K562 (cell line): ENCODE data around the gene CLTA. TPM values are rescaled to one million over a fixed set of nuclear protein-coding genes. Genes with fewer than 3 reads are reported as not detected.

Experiments used
- BHLHE40 ChIP-seq: IDR thresholded peaks from 2 replicates; pipeline ENCODE4 v1.6.1; 2011; ENCODE audit warnings: low read length, improper control_type of control experiment
- BRCA1 ChIP-seq, 2 experiments: fragments of 450-650 bp in 1 of 2; sonication (generic) in 1 of 2; formaldehyde crosslinking in 1 of 2; IDR thresholded peaks; 2 replicates each; pipeline versions ENCODE4 v1.5.0 to v1.6.1; 2017 to 2020; ENCODE audit warnings: mild to moderate bottlenecking in 1 of 2, missing genetic modification reagents in 1 of 2
- EZH2 ChIP-seq: IDR thresholded peaks from 2 replicates; pipeline ENCODE4 v1.6.1; 2012; ENCODE audit warnings: low read depth, mild to moderate bottlenecking, inconsistent platforms, low read length, borderline replicate concordance
- FOXJ2 ChIP-seq: fragments of 200-800 bp; sonication (Bioruptor generic); IDR thresholded peaks from 2 replicates; pipeline ENCODE4 v1.6.1; 2016; ENCODE audit warnings: missing genetic modification characterization, missing compliant biosample characterization
- MEF2D ChIP-seq: conservative IDR thresholded peaks from 2 replicates; pipeline ENCODE4 v1.6.1; 2016; ENCODE audit warnings: low read depth, missing genetic modification characterization, missing compliant biosample characterization
- MTF1 ChIP-seq: fragments of 250-450 bp; sonication (Bioruptor Pico); IDR thresholded peaks from 2 replicates; pipeline ENCODE4 v1.9.0; 2021; ENCODE audit warnings: moderate library complexity, mild to moderate bottlenecking, inconsistent platforms, borderline replicate concordance
- PHTF2 ChIP-seq: fragments of 250-450 bp; sonication (Bioruptor Pico); IDR thresholded peaks from 2 replicates; pipeline ENCODE4 v1.5.0; 2021; ENCODE audit warnings: mild to moderate bottlenecking
- PYGO2 ChIP-seq: fragments of 450-650 bp; IDR thresholded peaks from 2 replicates; pipeline ENCODE4 v1.6.1; 2016; ENCODE audit warnings: mild to moderate bottlenecking, missing genetic modification characterization, moderate library complexity, missing compliant biosample characterization
- RFX5 ChIP-seq: IDR thresholded peaks from 2 replicates; pipeline ENCODE4 v1.6.1; 2011; ENCODE audit warnings: low read depth, mild to moderate bottlenecking, improper control_type of control experiment, low read length
- SAFB2 ChIP-seq: fragments of 200-400 bp; formaldehyde crosslinking; IDR thresholded peaks from 2 replicates; pipeline ENCODE4 v1.6.1; 2018; ENCODE audit warnings: borderline replicate concordance, low read length, low read depth, moderate library complexity; ENCODE audit not compliant: severe bottlenecking
- SIN3A ChIP-seq, 2 experiments: fragments of 150-350 bp in 1 of 2; IDR thresholded peaks; 2 replicates each; pipeline ENCODE4 v1.6.1; 2011 to 2016; ENCODE audit warnings: borderline replicate concordance in 2 of 2, low read depth in 2 of 2, low read length in 2 of 2, mild to moderate bottlenecking in 2 of 2, moderate library complexity in 2 of 2; ENCODE audit not compliant: control insufficient read depth in 1 of 2
- ZKSCAN3 ChIP-seq: fragments of 250-450 bp; sonication (Bioruptor Pico); IDR thresholded peaks from 2 replicates; pipeline ENCODE4 v1.4.0; 2020
- ZNF23 ChIP-seq: fragments of 250-450 bp; sonication (Bioruptor Pico); IDR thresholded peaks from 2 replicates; pipeline ENCODE4 v1.4.0; 2020; ENCODE audit warnings: mild to moderate bottlenecking
- ZNF232 ChIP-seq: sonication (generic); formaldehyde crosslinking; IDR thresholded peaks from 2 replicates; pipeline ENCODE4 v1.8.0; 2022; ENCODE audit warnings: mild to moderate bottlenecking, missing genetic modification reagents
- ZNF253 ChIP-seq: fragments of 250-450 bp; sonication (Bioruptor Pico); conservative IDR thresholded peaks from 2 replicates; pipeline ENCODE4 v1.6.1; 2021; ENCODE audit warnings: mild to moderate bottlenecking
- ZNF431 ChIP-seq: sonication (generic); formaldehyde crosslinking; IDR thresholded peaks from 2 replicates; pipeline ENCODE4 v1.8.0; 2022; ENCODE audit warnings: mild to moderate bottlenecking, missing genetic modification reagents
- ZNF76 ChIP-seq: fragments of 250-450 bp; sonication (Bioruptor Pico); IDR thresholded peaks from 2 replicates; pipeline ENCODE4 v1.4.0; 2020; ENCODE audit warnings: mild to moderate bottlenecking, moderate library complexity, borderline replicate concordance
- ZNF785 ChIP-seq: fragments of 250-450 bp; sonication (Bioruptor Pico); IDR thresholded peaks from 2 replicates; pipeline ENCODE4 v1.4.0; 2020; ENCODE audit warnings: mild to moderate bottlenecking
- ZSCAN29 ChIP-seq: fragments of 450-650 bp; IDR thresholded peaks from 2 replicates; pipeline ENCODE4 v1.6.1; 2017
- polyA plus RNA-seq, 8 experiments: library from polyadenylated mRNA; depleted of rRNA in 4 of 8; stranded (reverse) in 5 of 8; unstranded in 3 of 8; fragments of >200 nt; fragmentation: Nextera tagmentation in 2 of 8; fragmentation: Illumina TruSeq in 1 of 8; extraction: Ambion mirVana in 2 of 8; extraction: Trizol in 1 of 8; gene quantifications; 2 replicates each; pipeline versions ENCODE4 v1.2.1 to v1.2.3, GENCODE V29; 2011 to 2014; ENCODE audit warnings: inconsistent platforms in 1 of 8, missing spikeins in 1 of 8
- total RNA-seq, 7 experiments: library from RNA; depleted of rRNA in 6 of 7; stranded (reverse); fragments of >200 nt in 6 of 7; fragmentation: Illumina TruSeq in 2 of 7; extraction: Trizol in 2 of 7; gene quantifications; 2 replicates each; pipeline versions ENCODE4 v1.2.1 to v1.2.3, GENCODE V29; 2011 to 2021; ENCODE audit warnings: low replicate concordance in 1 of 7
- TF ChIP-seq, protein P1 (sequence below): fragments of 450-650 bp; formaldehyde crosslinking; IDR thresholded peaks from 2 replicates; pipeline ENCODE4 v1.4.0; 2022; ENCODE audit warnings: missing genetic modification characterization
- TF ChIP-seq, protein P2 (sequence below), 2 experiments: fragments of 450-650 bp in 1 of 2; sonication (generic) in 1 of 2; formaldehyde crosslinking in 1 of 2; IDR thresholded peaks in 1 of 2; conservative IDR thresholded peaks in 1 of 2; 2 replicates each; pipeline versions ENCODE4 v1.6.1 to v1.8.1; 2016 to 2023; ENCODE audit warnings: mild to moderate bottlenecking in 2 of 2, moderate library complexity in 2 of 2, inconsistent platforms in 1 of 2, missing genetic modification reagents in 1 of 2
- TF ChIP-seq, protein P3 (sequence below), 3 experiments: fragments of 200-800 bp in 1 of 3; fragments of 250-450 bp in 1 of 3; fragments of 450-650 bp in 1 of 3; sonication (Bioruptor Pico) in 1 of 3; sonication (Bioruptor generic) in 1 of 3; formaldehyde crosslinking in 1 of 3; IDR thresholded peaks; 2 replicates each; pipeline versions ENCODE4 v1.6.1 to v1.8.0; 2016 to 2022; ENCODE audit warnings: mild to moderate bottlenecking in 2 of 3, missing genetic modification characterization in 2 of 3, missing compliant biosample characterization in 1 of 3, moderate library complexity in 1 of 3

Gene CLTA
- total and polyA plus RNA-seq, 9 of the 15 experiments (the other 6 are each of a cell fraction or from before 2014, with no cell fraction given), result 37.8 to 219 (median 144) TPM

DNA sequence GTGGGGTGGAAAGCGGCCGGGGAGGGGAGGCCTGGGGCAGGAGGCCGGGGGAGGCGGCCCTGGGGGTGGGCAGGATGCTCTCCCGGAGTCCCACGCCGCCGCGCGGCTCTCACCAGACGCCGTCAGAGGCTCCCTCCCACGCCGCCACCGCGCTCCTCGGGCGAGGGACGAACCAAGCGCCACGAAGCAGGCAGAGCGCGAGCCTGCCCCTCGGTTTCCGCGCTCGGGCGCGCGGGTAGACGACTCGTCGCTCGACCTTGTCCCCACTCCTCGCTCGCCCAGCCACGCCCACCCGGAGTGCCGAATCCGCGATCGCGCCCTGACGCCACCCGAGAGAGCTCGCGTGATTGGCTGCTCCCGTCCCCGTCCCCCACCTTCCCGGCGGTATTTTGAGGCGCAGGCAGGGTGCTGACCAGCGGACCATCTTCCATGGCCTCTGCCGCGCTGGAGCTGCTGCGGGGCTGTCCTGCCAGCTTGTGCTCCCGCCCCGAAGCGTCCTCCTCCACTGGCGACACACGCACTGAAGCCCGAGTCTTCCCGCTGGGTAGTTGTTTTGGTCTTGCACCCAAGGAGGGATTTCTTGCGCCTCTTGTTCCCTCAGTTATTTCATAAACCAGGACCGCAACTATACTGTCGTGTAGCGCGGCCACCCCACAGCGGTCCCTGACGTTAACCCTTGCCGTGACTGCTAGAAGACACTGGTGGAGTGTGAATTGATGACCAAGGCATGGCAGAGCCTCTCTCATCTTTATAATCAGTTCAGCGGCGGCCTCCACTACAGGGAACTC is 67.7 kb downstream of the CLTA start, which contains the start of gene GNE (continued):
- TF ChIP-seq, protein P1, sequence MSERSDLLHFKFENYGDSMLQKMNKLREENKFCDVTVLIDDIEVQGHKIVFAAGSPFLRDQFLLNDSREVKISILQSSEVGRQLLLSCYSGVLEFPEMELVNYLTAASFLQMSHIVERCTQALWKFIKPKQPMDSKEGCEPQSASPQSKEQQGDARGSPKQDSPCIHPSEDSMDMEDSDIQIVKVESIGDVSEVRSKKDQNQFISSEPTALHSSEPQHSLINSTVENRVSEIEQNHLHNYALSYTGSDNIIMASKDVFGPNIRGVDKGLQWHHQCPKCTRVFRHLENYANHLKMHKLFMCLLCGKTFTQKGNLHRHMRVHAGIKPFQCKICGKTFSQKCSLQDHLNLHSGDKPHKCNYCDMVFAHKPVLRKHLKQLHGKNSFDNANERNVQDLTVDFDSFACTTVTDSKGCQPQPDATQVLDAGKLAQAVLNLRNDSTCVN (CRISPR knock-in tag), result no peak
- TF ChIP-seq ZNF232 (CRISPR knock-in tag), result no peak
- TF ChIP-seq FOXJ2, result no peak
- TF ChIP-seq MEF2D (tag), result no peak
- no peak for TF ChIP-seq ZNF76 (CRISPR knock-in tag)
- TF ChIP-seq ZNF23 (CRISPR knock-in tag), result no peak
- TF ChIP-seq PHTF2 (CRISPR knock-in tag), result no peak
- TF ChIP-seq SAFB2, result no peak
- TF ChIP-seq, protein P2, sequence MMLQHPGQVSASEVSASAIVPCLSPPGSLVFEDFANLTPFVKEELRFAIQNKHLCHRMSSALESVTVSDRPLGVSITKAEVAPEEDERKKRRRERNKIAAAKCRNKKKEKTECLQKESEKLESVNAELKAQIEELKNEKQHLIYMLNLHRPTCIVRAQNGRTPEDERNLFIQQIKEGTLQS (IDR thresholded peaks at IDR 0.05), result no peak
- TF ChIP-seq, protein P2 (CRISPR knock-in tag; conservative IDR thresholded peaks at IDR 0.05), result no peak
- TF ChIP-seq ZSCAN29, result no peak
- TF ChIP-seq PYGO2 (tag), result no peak
- TF ChIP-seq MTF1, result no peak
- TF ChIP-seq, protein P3, sequence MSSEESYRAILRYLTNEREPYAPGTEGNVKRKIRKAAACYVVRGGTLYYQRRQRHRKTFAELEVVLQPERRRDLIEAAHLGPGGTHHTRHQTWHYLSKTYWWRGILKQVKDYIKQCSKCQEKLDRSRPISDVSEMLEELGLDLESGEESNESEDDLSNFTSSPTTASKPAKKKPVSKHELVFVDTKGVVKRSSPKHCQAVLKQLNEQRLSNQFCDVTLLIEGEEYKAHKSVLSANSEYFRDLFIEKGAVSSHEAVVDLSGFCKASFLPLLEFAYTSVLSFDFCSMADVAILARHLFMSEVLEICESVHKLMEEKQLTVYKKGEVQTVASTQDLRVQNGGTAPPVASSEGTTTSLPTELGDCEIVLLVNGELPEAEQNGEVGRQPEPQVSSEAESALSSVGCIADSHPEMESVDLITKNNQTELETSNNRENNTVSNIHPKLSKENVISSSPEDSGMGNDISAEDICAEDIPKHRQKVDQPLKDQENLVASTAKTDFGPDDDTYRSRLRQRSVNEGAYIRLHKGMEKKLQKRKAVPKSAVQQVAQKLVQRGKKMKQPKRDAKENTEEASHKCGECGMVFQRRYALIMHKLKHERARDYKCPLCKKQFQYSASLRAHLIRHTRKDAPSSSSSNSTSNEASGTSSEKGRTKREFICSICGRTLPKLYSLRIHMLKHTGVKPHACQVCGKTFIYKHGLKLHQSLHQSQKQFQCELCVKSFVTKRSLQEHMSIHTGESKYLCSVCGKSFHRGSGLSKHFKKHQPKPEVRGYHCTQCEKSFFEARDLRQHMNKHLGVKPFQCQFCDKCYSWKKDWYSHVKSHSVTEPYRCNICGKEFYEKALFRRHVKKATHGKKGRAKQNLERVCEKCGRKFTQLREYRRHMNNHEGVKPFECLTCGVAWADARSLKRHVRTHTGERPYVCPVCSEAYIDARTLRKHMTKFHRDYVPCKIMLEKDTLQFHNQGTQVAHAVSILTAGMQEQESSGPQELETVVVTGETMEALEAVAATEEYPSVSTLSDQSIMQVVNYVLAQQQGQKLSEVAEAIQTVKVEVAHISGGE (CRISPR knock-in tag; IDR thresholded peaks at IDR 0.05), result no peak
- TF ChIP-seq RFX5, result no peak
- no peak for TF ChIP-seq ZNF253 (CRISPR knock-in tag)
- peak in 1 of 2 experiments; percentile 58; a peak in 2 of 4 replicates for TF ChIP-seq SIN3A (IDR thresholded peaks at IDR 0.05; ENCODE audit: borderline replicate concordance in 2 of 2, control insufficient read depth in 1 of 2, low read depth in 2 of 2, low read length in 2 of 2)
- TF ChIP-seq BHLHE40, result peak; percentile 27; the same call in 1 of the 2 replicates
- TF ChIP-seq EZH2, result no peak
- TF ChIP-seq ZKSCAN3 (CRISPR knock-in tag), result no peak
- TF ChIP-seq BRCA1 (IDR thresholded peaks at IDR 0.05), result no peak
- TF ChIP-seq BRCA1 (CRISPR knock-in tag; IDR thresholded peaks at IDR 0.05), result no peak
- no peak for TF ChIP-seq ZNF785
- TF ChIP-seq ZNF431 (CRISPR knock-in tag), result no peak
